Hypothalamus (tissue), 51 donors: ENCODE results near the gene SLC6A18.
"Not testable (repeated sequence)": the region's sequence is repeated elsewhere in the genome, so short reads cannot be mapped to it uniquely, and the experiment has no call there.

Experiments
- DNase-seq, 51 donors: peaks; one replicate each; lab custom pipeline; 2025; lab: John Stamatoyannopoulos, UW

SLC6A18 gene

GRCh38 chr5:1249366-1250280 is 24.4 kb downstream of the SLC6A18 start:
- DNase-seq = no peak

GRCh38 chr5:1251678-1252580 is 26.7 kb downstream of the SLC6A18 start:
- DNase-seq = no peak

GRCh38 chr5:1252681-1253080 is 27.5 kb downstream of the SLC6A18 start:
- no peak for DNase-seq

GRCh38 chr5:1253456-1254105 is 28.4 kb downstream of the SLC6A18 start:
- no peak for DNase-seq

GRCh38 chr5:1254196-1254595 is 29.0 kb downstream of the SLC6A18 start:
- DNase-seq = no peak

GRCh38 chr5:1255081-1255561 is 29.9 kb downstream of the SLC6A18 start:
- no peak for DNase-seq

- DNase-seq = no peak
Measured at GRCh38 chr5:1256776-1257175, 31.6 kb downstream of the SLC6A18 start.

GRCh38 chr5:1257363-1257762 is 32.2 kb downstream of the SLC6A18 start:
- DNase-seq = no peak

- no peak for DNase-seq
Measured at GRCh38 chr5:1257841-1258240, 32.7 kb downstream of the SLC6A18 start.

- DNase-seq = no peak
Measured at GRCh38 chr5:1259806-1260480, 34.8 kb downstream of the SLC6A18 start.

GRCh38 chr5:1261643-1262042 is 36.5 kb downstream of the SLC6A18 start:
- DNase-seq = no peak

- DNase-seq = no peak
Measured at GRCh38 chr5:1262381-1262780, 37.2 kb downstream of the SLC6A18 start.

- DNase-seq = no peak
Measured at GRCh38 chr5:1264211-1264610, 39.0 kb downstream of the SLC6A18 start.

- DNase-seq = no peak
Measured at GRCh38 chr5:1265026-1265425, 39.8 kb downstream of the SLC6A18 start.

GRCh38 chr5:1265461-1266455 is 40.6 kb downstream of the SLC6A18 start:
- no peak for DNase-seq

GRCh38 chr5:1266791-1267190 is 41.6 kb downstream of the SLC6A18 start:
- DNase-seq = no peak

- DNase-seq = not testable (repeated sequence)
Measured at GRCh38 chr5:1267464-1267863, 42.3 kb downstream of the SLC6A18 start.

- no peak for DNase-seq
Measured at GRCh38 chr5:1268056-1268455, 42.9 kb downstream of the SLC6A18 start.

- no peak for DNase-seq
Measured at GRCh38 chr5:1268666-1269065, 43.5 kb downstream of the SLC6A18 start.
